Hematopoietic multipotent progenitor cell treated with erythropoietin and hydrocortisone succinate and interleukin-3 and kit ligand, for 8 days (in vitro differentiated cells): ENCODE results near the gene EPS8.

Source experiments
- DNase-seq: peaks from one replicate; pipeline ENCODE4 v3.0.0-alpha.2; 2015

The EPS8 gene

GRCh38 chr12:15687583-15687982 is 101.6 kb downstream of the EPS8 start:
- no peak for DNase-seq

- no peak for DNase-seq
These were observed 104.1 kb downstream of the EPS8 start for GRCh38 chr12:15684896-15685658.

GRCh38 chr12:15682826-15683225 is 106.4 kb downstream of the EPS8 start:
- no peak for DNase-seq

GRCh38 chr12:15679151-15679550 is 110.0 kb downstream of the EPS8 start:
- no peak for DNase-seq

GRCh38 chr12:15677726-15678201 is 111.4 kb downstream of the EPS8 start:
- DNase-seq: no peak

- DNase-seq: no peak
These were observed 112.0 kb downstream of the EPS8 start for GRCh38 chr12:15677228-15677627.

GRCh38 chr12:15672671-15673270 is 116.4 kb downstream of the EPS8 start:
- DNase-seq: no peak

GRCh38 chr12:15670756-15671155 is 118.4 kb downstream of the EPS8 start:
- DNase-seq: no peak

- no peak for DNase-seq
These were observed 119.8 kb downstream of the EPS8 start for GRCh38 chr12:15669256-15669948.

GRCh38 chr12:15664491-15664890 is 124.7 kb downstream of the EPS8 start:
- no peak for DNase-seq

GRCh38 chr12:15662983-15663659 is 126.1 kb downstream of the EPS8 start:
- peak; percentile 79 for DNase-seq

GRCh38 chr12:15662303-15662980 is 126.7 kb downstream of the EPS8 start:
- peak; percentile 38 for DNase-seq

- no peak for DNase-seq
These were observed 137.8 kb downstream of the EPS8 start for GRCh38 chr12:15651371-15651770.

GRCh38 chr12:15650399-15651128 is 138.6 kb downstream of the EPS8 start:
- no peak for DNase-seq

GRCh38 chr12:15649347-15649746 is 139.8 kb downstream of the EPS8 start:
- no peak for DNase-seq

GRCh38 chr12:15648558-15648957 is 140.6 kb downstream of the EPS8 start:
- DNase-seq: no peak

- DNase-seq: no peak
These were observed 142.6 kb downstream of the EPS8 start for GRCh38 chr12:15646581-15646980.

- DNase-seq: no peak
These were observed 144.5 kb downstream of the EPS8 start for GRCh38 chr12:15644700-15645099.

GRCh38 chr12:15638231-15638630 is 151.0 kb downstream of the EPS8 start:
- no peak for DNase-seq

GRCh38 chr12:15636060-15636890 is 152.9 kb downstream of the EPS8 start:
- DNase-seq: no peak
